Duodenal mucosa (tissue), 2 donors: ENCODE data around the gene HLA-B.

ENCODE experiments used
- H3K27ac ChIP-seq: one replicate; pipeline ENCODE4 v1.7.0; 2013; ENCODE audit warnings: low read depth, low read length
- H3K27me3 ChIP-seq, 2 donors: one replicate each; pipeline ENCODE4 v1.7.0; 2013; ENCODE audit warnings: low read length in 2 of 2, control low read depth in 1 of 2; ENCODE audit not compliant: insufficient read depth in 2 of 2, control insufficient read depth in 1 of 2
- H3K36me3 ChIP-seq, 2 donors: one replicate each; pipeline ENCODE4 v1.7.0; 2013; ENCODE audit warnings: low read length in 2 of 2, control low read depth in 1 of 2; ENCODE audit not compliant: insufficient read depth in 2 of 2, control insufficient read depth in 1 of 2
- H3K4me1 ChIP-seq, 2 donors: one replicate each; pipeline ENCODE4 v1.7.0; 2013; ENCODE audit warnings: low read length in 2 of 2, control low read depth in 1 of 2; ENCODE audit not compliant: insufficient read depth in 2 of 2, control insufficient read depth in 1 of 2
- H3K4me3 ChIP-seq, 2 donors: one replicate each; pipeline ENCODE4 v1.7.0; 2013; ENCODE audit warnings: low read length in 2 of 2, low read depth in 1 of 2
- H3K9ac ChIP-seq, 2 donors: one replicate each; pipeline ENCODE4 v1.7.0; 2013; ENCODE audit warnings: low read length in 2 of 2, low read depth in 1 of 2
- H3K9me3 ChIP-seq, 2 donors: one replicate each; pipeline ENCODE4 v1.7.0; 2013; ENCODE audit warnings: low read length in 2 of 2, control low read depth in 1 of 2; ENCODE audit not compliant: control insufficient read depth in 1 of 2

Gene HLA-B

GRCh38 chr6:31309641-31310040 is 47.3 kb downstream of the HLA-B start:
- Histone ChIP-seq H3K9me3 (no peaks in the 10 kb centered on the region), H3K4me3 (no peak overlapping the region), H3K9ac (no peak overlapping the region), H3K4me1 (peaks cover 0 to 3% of the 10 kb centered on the region in 2 donors), H3K36me3 (no peaks in the 10 kb centered on the region), H3K27ac (no peak overlapping the region), H3K27me3 (peaks cover 7 to 16% of the 10 kb centered on the region in 2 donors)

DNA sequence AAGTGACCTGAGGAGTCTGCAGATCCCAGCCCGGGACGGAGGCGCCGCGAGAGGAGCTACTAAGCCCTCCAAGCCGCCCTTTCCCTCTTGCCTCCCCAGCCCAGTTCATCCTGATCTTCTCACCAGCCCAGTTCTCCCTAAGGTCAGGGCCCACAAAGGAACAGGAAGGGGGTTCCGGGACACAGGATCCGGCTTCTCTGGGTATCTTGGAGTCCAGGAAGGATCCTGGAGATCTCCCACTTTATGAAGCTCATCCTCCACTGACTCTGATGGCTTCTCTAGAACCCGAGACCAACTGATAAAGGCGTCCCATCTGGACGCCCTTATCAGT is 48.2 kb downstream of the HLA-B start:
- Histone ChIP-seq H3K36me3 (no peaks in the 10 kb centered on the region), H3K9ac (no peak overlapping the region), H3K27ac (no peak overlapping the region), H3K4me1 (peaks cover 0 to 3% of the 10 kb centered on the region in 2 donors), H3K9me3 (no peaks in the 10 kb centered on the region), H3K27me3 (peaks cover 7 to 16% of the 10 kb centered on the region in 2 donors), H3K4me3 (peak overlapping the region in 1 of 2 donors; percentile 53)

DNA sequence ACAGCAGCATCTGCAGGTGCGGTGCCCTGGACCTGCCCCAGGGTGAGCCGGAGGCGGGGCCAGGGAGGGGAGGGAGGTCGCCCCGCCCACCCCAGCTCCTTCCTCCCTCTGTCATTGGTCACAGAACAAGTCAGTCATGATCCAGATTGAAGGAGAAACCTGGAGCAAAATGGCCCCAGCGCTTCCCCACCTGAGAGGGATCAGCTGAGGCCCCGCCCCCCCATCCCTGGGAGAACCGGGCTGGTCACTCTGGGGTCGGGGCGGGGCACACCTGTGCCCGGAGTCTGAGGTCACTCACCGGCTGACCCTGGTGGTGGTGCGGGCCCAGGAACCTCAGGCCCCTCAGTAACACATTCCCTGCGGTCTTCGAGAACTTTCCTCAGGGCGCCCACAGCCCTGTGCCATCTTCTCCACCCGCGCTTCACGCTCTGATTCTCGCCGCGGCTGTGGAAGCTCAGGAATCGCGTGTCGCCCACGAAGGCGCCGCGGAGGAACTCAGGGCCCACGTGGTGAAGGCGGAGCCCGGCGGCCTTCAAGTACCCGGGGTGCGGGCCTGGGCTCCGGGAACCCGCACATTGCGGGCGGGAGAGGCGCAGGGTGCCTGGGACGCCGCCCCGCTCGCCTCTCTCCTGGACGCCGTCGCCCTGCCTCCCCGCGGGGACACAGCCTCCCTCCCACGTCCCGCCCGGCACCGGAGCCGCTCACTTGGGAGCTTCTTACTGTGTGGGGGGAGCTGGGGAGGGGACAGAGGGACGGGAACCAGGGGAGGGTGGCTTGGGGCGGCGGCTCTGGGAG is 48.7 kb downstream of the HLA-B start:
- peak overlapping the region; percentile 53 to 68 for H3K4me3 ChIP-seq
- no peaks in the 10 kb centered on the region for H3K9me3 ChIP-seq
- peaks cover 0 to 3% of the 10 kb centered on the region in 2 donors for H3K4me1 ChIP-seq
- no peaks in the 10 kb centered on the region for H3K36me3 ChIP-seq
- H3K27ac ChIP-seq, result no peak overlapping the region
- peak overlapping the region in 1 of 2 donors; percentile 51 for H3K9ac ChIP-seq
- H3K27me3 ChIP-seq, result peaks cover 7 to 16% of the 10 kb centered on the region in 2 donors

DNA sequence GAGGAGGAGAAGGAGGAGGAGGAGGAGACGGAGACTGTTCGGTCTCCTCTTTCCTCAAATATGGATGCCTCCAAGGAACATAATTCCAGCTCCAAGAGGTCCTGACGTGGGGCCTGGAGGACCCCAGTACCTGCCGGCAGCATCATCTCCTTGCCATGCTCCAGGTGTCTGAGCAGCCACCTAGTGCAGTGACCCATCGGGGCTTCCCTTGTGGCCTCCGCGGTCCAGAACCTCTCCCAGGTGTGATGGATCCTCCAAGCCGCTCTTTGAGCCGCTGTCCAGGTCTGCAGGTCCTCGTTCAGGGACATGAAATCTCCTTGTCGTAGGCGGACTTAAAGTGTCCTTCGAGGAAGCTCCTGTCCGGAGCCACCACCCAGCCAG is 49.3 kb downstream of the HLA-B start:
- Histone ChIP-seq H3K36me3 (no peaks in the 10 kb centered on the region), H3K9me3 (no peaks in the 10 kb centered on the region), H3K9ac (no peak overlapping the region), H3K27me3 (peaks cover 3 to 16% of the 10 kb centered on the region in 2 donors), H3K27ac (no peak overlapping the region), H3K4me3 (peak overlapping the region; percentile 53 to 68), H3K4me1 (peaks cover 0 to 3% of the 10 kb centered on the region in 2 donors)

- no peak overlapping the region for H3K4me3 ChIP-seq
- peaks cover 0 to 3% of the 10 kb centered on the region in 2 donors for H3K4me1 ChIP-seq
- H3K27me3 ChIP-seq, result peaks cover 0 to 9% of the 10 kb centered on the region in 2 donors
- H3K9ac ChIP-seq, result no peak overlapping the region
- H3K27ac ChIP-seq, result no peak overlapping the region
- H3K36me3 ChIP-seq, result no peaks in the 10 kb centered on the region
- no peaks in the 10 kb centered on the region for H3K9me3 ChIP-seq
Observed at GRCh38 chr6:31305703-31306219, 51.2 kb downstream of the HLA-B start.

DNA sequence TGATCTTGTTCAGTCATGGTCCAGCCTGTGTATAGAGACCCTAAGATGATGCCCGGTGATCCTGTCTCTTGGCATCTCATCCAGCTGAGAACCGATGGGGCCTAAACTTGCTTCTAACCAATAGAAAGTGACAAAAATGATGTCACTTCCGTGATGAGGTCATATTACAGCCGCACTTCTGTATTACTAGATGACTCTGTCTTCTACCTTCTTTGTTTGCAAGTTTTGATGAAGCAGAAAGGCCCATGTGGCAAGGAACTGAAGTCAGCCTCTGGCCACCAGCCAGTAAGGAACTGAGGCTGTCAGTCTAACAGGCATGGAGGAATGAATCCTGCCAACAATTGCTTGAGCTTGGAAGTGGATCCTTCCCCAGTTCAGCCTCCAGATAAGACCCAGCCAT is 52.3 kb downstream of the HLA-B start:
- no peaks in the 10 kb centered on the region for H3K36me3 ChIP-seq
- no peak overlapping the region for H3K9ac ChIP-seq
- H3K27me3 ChIP-seq, result peaks cover 0 to 8% of the 10 kb centered on the region in 2 donors
- peaks cover 0 to 3% of the 10 kb centered on the region in 2 donors for H3K4me1 ChIP-seq
- no peaks in the 10 kb centered on the region for H3K9me3 ChIP-seq
- no peak overlapping the region for H3K27ac ChIP-seq
- no peak overlapping the region for H3K4me3 ChIP-seq
